HepG2 (cell line): ENCODE data around the gene ANAPC10. TPM values are rescaled to one million over a fixed set of nuclear protein-coding genes. Genes with fewer than 3 reads are reported as not detected.

Experiments
- ARNT ChIP-seq: fragments of 450-650 bp; IDR thresholded peaks from 2 replicates; pipeline ENCODE4 v1.6.1; 2017
- GATA4 ChIP-seq: sonication (generic); IDR thresholded peaks from 2 replicates; pipeline ENCODE4 v1.6.1; 2016; ENCODE audit warnings: antibody characterized with exemption, low read depth, borderline replicate concordance
- GTF2F1 ChIP-seq: fragments of 150-350 bp; IDR thresholded peaks from 2 replicates; pipeline ENCODE4 v1.6.1; 2014; ENCODE audit warnings: low read length
- HMG20A ChIP-seq: IDR thresholded peaks from 2 replicates; pipeline ENCODE4 v1.6.1; 2016; ENCODE audit warnings: borderline replicate concordance
- HMG20B ChIP-seq: conservative IDR thresholded peaks from 2 replicates; pipeline ENCODE4 v1.6.1; 2016; ENCODE audit warnings: missing genetic modification reagents, missing compliant biosample characterization
- IRF2 ChIP-seq: IDR thresholded peaks from 2 replicates; pipeline ENCODE4 v1.6.1; 2018; ENCODE audit warnings: missing genetic modification reagents, missing compliant biosample characterization
- MTA3 ChIP-seq: sonication (generic); formaldehyde crosslinking; IDR thresholded peaks from 2 replicates; pipeline ENCODE4 v1.4.0; 2020; ENCODE audit warnings: missing genetic modification reagents
- MYNN ChIP-seq: sonication (generic); formaldehyde crosslinking; IDR thresholded peaks from 2 replicates; pipeline ENCODE4 v1.4.0; 2020; ENCODE audit warnings: mild to moderate bottlenecking, low read depth, missing genetic modification reagents
- SIX4 ChIP-seq: sonication (generic); formaldehyde crosslinking; IDR thresholded peaks from 2 replicates; pipeline ENCODE4 v1.4.0; 2020; ENCODE audit warnings: missing genetic modification reagents
- SMARCE1 ChIP-seq: fragments of 450-650 bp; IDR thresholded peaks from 2 replicates; pipeline ENCODE4 v1.6.1; 2017; ENCODE audit warnings: borderline replicate concordance
- SP140L ChIP-seq: sonication (generic); formaldehyde crosslinking; IDR thresholded peaks from 2 replicates; pipeline ENCODE4 v1.4.0; 2020; ENCODE audit warnings: missing genetic modification reagents, borderline replicate concordance
- TEAD3 ChIP-seq: optimal IDR thresholded peaks from 2 replicates; pipeline ENCODE3; 2016; ENCODE audit warnings: borderline replicate concordance
- ZNF136 ChIP-seq: sonication (generic); formaldehyde crosslinking; IDR thresholded peaks from 2 replicates; pipeline ENCODE4 v1.8.1; 2022; ENCODE audit warnings: low read depth, mild to moderate bottlenecking, moderate library complexity, missing genetic modification reagents
- ZNF501 ChIP-seq: sonication (generic); formaldehyde crosslinking; IDR thresholded peaks from 2 replicates; pipeline ENCODE4 v1.5.1; 2020; ENCODE audit warnings: mild to moderate bottlenecking, moderate library complexity, missing genetic modification reagents
- ZNF891 ChIP-seq: sonication (generic); formaldehyde crosslinking; IDR thresholded peaks from 2 replicates; pipeline ENCODE4 v1.5.0; 2020; ENCODE audit warnings: mild to moderate bottlenecking, missing genetic modification reagents
- ZSCAN30 ChIP-seq: sonication (generic); formaldehyde crosslinking; IDR thresholded peaks from 2 replicates; pipeline ENCODE4 v1.5.0; 2020; ENCODE audit warnings: mild to moderate bottlenecking, missing genetic modification reagents
- polyA plus RNA-seq, 8 experiments: library from polyadenylated mRNA; depleted of rRNA in 3 of 8; stranded (reverse) in 7 of 8; unstranded in 1 of 8; fragments of >200 nt; fragmentation: Illumina TruSeq in 4 of 8; extraction: Trizol in 4 of 8; gene quantifications; 2 replicates each; pipeline versions ENCODE4 v1.2.1 to v1.2.3, GENCODE V29; 2011 to 2016; ENCODE audit warnings: low read depth in 4 of 8, missing spikeins in 1 of 8, mixed read lengths in 1 of 8; ENCODE audit not compliant: insufficient read depth in 1 of 8
- total RNA-seq, 5 experiments: library from RNA; depleted of rRNA; stranded (reverse); fragments of >200 nt; fragmentation: Illumina TruSeq; extraction: Trizol; gene quantifications; 2 replicates each; pipeline ENCODE4 v1.2.3, GENCODE V29; 2016; ENCODE audit warnings: low read depth in 1 of 5
- TF ChIP-seq, protein P1 (sequence below): sonication (generic); formaldehyde crosslinking; IDR thresholded peaks from 2 replicates; pipeline ENCODE4 v1.8.0; 2022; ENCODE audit warnings: missing genetic modification reagents, mild to moderate bottlenecking, borderline replicate concordance
- TF ChIP-seq, protein P2 (sequence below): sonication (generic); formaldehyde crosslinking; IDR thresholded peaks from 2 replicates; pipeline ENCODE4 v1.4.0; 2020; ENCODE audit warnings: mild to moderate bottlenecking, missing genetic modification reagents
- TF ChIP-seq, protein P3 (sequence below): sonication (generic); formaldehyde crosslinking; IDR thresholded peaks from 2 replicates; pipeline ENCODE4 v1.5.0; 2020; ENCODE audit warnings: mild to moderate bottlenecking, missing genetic modification reagents

Gene ANAPC10
- total and polyA plus RNA-seq, 2 of the 13 experiments (the other 11 are each of a cell fraction or from before 2014, with no cell fraction given): 21.9 to 32.7 TPM

DNA sequence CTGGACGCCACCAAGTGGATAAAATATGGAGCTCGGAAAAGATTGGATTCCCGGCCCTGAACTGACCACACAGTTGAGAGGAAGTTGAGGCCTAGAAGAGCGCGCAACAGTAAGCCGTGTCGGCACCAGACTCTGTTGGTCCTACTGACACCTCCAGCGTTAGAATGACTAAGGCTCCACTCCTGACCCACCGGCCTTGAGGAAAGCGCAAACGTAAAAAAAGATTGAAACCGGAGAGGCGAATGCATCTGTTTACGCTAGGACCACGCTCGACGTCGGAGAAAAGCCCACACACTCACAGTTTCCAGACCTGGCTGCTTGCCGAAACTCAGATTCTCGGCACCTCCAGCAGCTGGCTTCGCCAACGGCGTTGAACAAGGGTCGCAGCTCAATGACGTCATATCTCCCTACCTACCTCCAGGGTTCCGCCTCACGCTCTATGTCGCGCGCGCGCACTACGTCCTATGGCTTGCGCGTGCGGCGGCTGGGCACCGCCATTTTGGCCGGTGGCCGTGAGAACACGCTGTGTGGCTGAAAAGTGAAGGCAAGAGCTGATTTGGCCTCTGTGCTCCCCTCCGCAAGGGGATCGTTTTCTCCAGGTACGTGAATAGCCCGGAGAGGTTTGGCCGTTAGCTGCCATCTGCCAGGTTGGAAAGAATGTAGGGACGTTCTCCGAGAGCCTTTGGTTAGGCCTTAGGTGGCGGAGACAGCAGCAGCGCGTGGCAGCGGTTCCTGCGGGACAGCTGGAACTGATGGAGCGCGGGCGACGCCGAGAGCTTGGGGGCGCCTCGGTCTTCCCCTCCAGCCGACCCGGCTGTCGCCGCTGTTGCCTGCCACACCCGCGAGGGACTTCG lies at the start of gene ANAPC10, which contains the start of gene ABCE1 (continued):
- TF ChIP-seq ZNF891 (CRISPR knock-in tag): peak; percentile 86
- no peak for TF ChIP-seq ARNT
- TF ChIP-seq, protein P1, sequence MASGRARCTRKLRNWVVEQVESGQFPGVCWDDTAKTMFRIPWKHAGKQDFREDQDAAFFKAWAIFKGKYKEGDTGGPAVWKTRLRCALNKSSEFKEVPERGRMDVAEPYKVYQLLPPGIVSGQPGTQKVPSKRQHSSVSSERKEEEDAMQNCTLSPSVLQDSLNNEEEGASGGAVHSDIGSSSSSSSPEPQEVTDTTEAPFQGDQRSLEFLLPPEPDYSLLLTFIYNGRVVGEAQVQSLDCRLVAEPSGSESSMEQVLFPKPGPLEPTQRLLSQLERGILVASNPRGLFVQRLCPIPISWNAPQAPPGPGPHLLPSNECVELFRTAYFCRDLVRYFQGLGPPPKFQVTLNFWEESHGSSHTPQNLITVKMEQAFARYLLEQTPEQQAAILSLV: no peak
- TF ChIP-seq SMARCE1: no peak
- no peak for TF ChIP-seq GTF2F1
- TF ChIP-seq, protein P2, sequence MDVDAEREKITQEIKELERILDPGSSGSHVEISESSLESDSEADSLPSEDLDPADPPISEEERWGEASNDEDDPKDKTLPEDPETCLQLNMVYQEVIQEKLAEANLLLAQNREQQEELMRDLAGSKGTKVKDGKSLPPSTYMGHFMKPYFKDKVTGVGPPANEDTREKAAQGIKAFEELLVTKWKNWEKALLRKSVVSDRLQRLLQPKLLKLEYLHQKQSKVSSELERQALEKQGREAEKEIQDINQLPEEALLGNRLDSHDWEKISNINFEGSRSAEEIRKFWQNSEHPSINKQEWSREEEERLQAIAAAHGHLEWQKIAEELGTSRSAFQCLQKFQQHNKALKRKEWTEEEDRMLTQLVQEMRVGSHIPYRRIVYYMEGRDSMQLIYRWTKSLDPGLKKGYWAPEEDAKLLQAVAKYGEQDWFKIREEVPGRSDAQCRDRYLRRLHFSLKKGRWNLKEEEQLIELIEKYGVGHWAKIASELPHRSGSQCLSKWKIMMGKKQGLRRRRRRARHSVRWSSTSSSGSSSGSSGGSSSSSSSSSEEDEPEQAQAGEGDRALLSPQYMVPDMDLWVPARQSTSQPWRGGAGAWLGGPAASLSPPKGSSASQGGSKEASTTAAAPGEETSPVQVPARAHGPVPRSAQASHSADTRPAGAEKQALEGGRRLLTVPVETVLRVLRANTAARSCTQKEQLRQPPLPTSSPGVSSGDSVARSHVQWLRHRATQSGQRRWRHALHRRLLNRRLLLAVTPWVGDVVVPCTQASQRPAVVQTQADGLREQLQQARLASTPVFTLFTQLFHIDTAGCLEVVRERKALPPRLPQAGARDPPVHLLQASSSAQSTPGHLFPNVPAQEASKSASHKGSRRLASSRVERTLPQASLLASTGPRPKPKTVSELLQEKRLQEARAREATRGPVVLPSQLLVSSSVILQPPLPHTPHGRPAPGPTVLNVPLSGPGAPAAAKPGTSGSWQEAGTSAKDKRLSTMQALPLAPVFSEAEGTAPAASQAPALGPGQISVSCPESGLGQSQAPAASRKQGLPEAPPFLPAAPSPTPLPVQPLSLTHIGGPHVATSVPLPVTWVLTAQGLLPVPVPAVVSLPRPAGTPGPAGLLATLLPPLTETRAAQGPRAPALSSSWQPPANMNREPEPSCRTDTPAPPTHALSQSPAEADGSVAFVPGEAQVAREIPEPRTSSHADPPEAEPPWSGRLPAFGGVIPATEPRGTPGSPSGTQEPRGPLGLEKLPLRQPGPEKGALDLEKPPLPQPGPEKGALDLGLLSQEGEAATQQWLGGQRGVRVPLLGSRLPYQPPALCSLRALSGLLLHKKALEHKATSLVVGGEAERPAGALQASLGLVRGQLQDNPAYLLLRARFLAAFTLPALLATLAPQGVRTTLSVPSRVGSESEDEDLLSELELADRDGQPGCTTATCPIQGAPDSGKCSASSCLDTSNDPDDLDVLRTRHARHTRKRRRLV: peak; percentile 85
- TF ChIP-seq GATA4: peak; percentile 53; the same call in 1 of the 2 replicates
- peak; percentile 19 for TF ChIP-seq TEAD3
- no peak for TF ChIP-seq HMG20A (CRISPR knock-in tag)
- no peak for TF ChIP-seq SIX4
- TF ChIP-seq HMG20B (CRISPR knock-in tag): no peak
- TF ChIP-seq SP140L (CRISPR knock-in tag): no peak
- TF ChIP-seq, protein P3, sequence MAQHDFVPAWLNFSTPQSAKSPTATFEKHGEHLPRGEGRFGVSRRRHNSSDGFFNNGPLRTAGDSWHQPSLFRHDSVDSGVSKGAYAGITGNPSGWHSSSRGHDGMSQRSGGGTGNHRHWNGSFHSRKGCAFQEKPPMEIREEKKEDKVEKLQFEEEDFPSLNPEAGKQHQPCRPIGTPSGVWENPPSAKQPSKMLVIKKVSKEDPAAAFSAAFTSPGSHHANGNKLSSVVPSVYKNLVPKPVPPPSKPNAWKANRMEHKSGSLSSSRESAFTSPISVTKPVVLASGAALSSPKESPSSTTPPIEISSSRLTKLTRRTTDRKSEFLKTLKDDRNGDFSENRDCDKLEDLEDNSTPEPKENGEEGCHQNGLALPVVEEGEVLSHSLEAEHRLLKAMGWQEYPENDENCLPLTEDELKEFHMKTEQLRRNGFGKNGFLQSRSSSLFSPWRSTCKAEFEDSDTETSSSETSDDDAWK (CRISPR knock-in tag): no peak
- TF ChIP-seq MYNN (CRISPR knock-in tag): no peak
- TF ChIP-seq ZSCAN30 (CRISPR knock-in tag): peak; percentile 47; the same call in 1 of the 2 replicates
- no peak; the same call in 1 of the 2 replicates for TF ChIP-seq ZNF136 (CRISPR knock-in tag)
- TF ChIP-seq MTA3: no peak
- peak; percentile 68 for TF ChIP-seq IRF2 (CRISPR knock-in tag)
- TF ChIP-seq ZNF501 (CRISPR knock-in tag): peak; percentile 92
